Keratinocyte (primary cell): ENCODE data around the gene NFATC2. TPM values are rescaled to one million over a fixed set of nuclear protein-coding genes. Genes with fewer than 3 reads are reported as not detected.

ENCODE experiments used
- DNase-seq: peaks from one replicate; pipeline ENCODE4 v3.0.0-alpha.2; 2011; ENCODE audit warnings: low read depth, missing footprints, low spot score
- FAIRE-seq: peaks from 2 replicates; lab custom pipeline; 2011; peaks lifted over from hg19 to GRCh38; lab: Jason Lieb, UNC
- H2AFZ ChIP-seq: 2 replicates; pipeline ENCODE4 v1.6.0; 2012; ENCODE audit warnings: low read length, control low read depth, inconsistent platforms; ENCODE audit not compliant: control insufficient read depth
- H3K27ac ChIP-seq: 2 replicates; pipeline ENCODE4 v1.5.1; 2011; ENCODE audit warnings: low read length; ENCODE audit not compliant: control insufficient read depth, insufficient read depth
- H3K27me3 ChIP-seq: 3 replicates; pipeline ENCODE4 v1.6.0; 2011; ENCODE audit warnings: low read length; ENCODE audit not compliant: control insufficient read depth, insufficient read depth; ENCODE audit errors: extremely low read depth
- H3K36me3 ChIP-seq, 2 experiments: 2 replicates in 1 of 2; 3 replicates in 1 of 2; pipeline ENCODE4 v1.5.1; 2011; ENCODE audit warnings: low read length in 2 of 2, mild to moderate bottlenecking in 1 of 2; ENCODE audit not compliant: control insufficient read depth in 2 of 2, insufficient read depth in 2 of 2; ENCODE audit errors: extremely low read depth in 1 of 2
- H3K4me1 ChIP-seq: 3 replicates; pipeline ENCODE4 v1.5.1; 2011; ENCODE audit warnings: low read length; ENCODE audit not compliant: control insufficient read depth, insufficient read depth; ENCODE audit errors: extremely low read depth
- H3K4me2 ChIP-seq: 3 replicates; pipeline ENCODE4 v1.6.0; 2011; ENCODE audit warnings: low read depth, low read length; ENCODE audit not compliant: control insufficient read depth, insufficient read depth; ENCODE audit errors: extremely low read depth
- H3K4me3 ChIP-seq, 3 experiments: fragments of 200-600 bp in 1 of 3; sonication (generic) in 1 of 3; 2 replicates in 2 of 3; 3 replicates in 1 of 3; pipeline ENCODE4 v1.5.1; 2011 to 2016; ENCODE audit warnings: low read length in 3 of 3, mild to moderate bottlenecking in 3 of 3, control low read depth in 2 of 3, inconsistent platforms in 1 of 3, low read depth in 1 of 3, mixed read lengths in 1 of 3, mixed run types in 1 of 3, moderate library complexity in 1 of 3; ENCODE audit not compliant: control insufficient read depth in 2 of 3, insufficient read depth in 2 of 3; ENCODE audit errors: extremely low read depth in 1 of 3
- H3K79me2 ChIP-seq: 2 replicates; pipeline ENCODE4 v1.6.0; 2012; ENCODE audit warnings: low read length; ENCODE audit not compliant: control insufficient read depth, insufficient read depth
- H3K9ac ChIP-seq: 3 replicates; pipeline ENCODE4 v1.6.0; 2011; ENCODE audit warnings: low read length; ENCODE audit not compliant: control insufficient read depth, insufficient read depth; ENCODE audit errors: extremely low read depth
- H3K9me1 ChIP-seq: 3 replicates; pipeline ENCODE4 v1.6.0; 2011; ENCODE audit warnings: low read length; ENCODE audit not compliant: control insufficient read depth, insufficient read depth; ENCODE audit errors: extremely low read depth
- H3K9me3 ChIP-seq: 2 replicates; pipeline ENCODE4 v1.5.1; 2012; ENCODE audit warnings: low read depth, low read length; ENCODE audit not compliant: control insufficient read depth
- H4K20me1 ChIP-seq: 3 replicates; pipeline ENCODE4 v1.6.0; 2011; ENCODE audit warnings: low read length; ENCODE audit not compliant: control insufficient read depth, insufficient read depth; ENCODE audit errors: extremely low read depth
- EZH2 ChIP-seq: IDR thresholded peaks from one replicate; pipeline ENCODE4 v1.6.1; 2012; ENCODE audit warnings: inconsistent platforms, mild to moderate bottlenecking, low read length, moderate library complexity
- dilution Hi-C: fragments of 300-500 bp; cut with MboI; formaldehyde crosslinking; loops from one replicate; pipeline ENCODE4 v1.7.0; 2020; ENCODE audit warnings: low sequenced_read_pairs; ENCODE audit not compliant: extremely low pct_ligation_motif_present
- polyA plus RNA-seq, 5 experiments: library from polyadenylated mRNA; depleted of rRNA in 3 of 5; stranded (reverse) in 3 of 5; stranded (forward) in 1 of 5; unstranded in 1 of 5; fragments of >200 nt; gene quantifications; 1 replicate in 1 of 5; 2 replicates in 3 of 5; 3 replicates in 1 of 5; pipeline versions ENCODE4 v1.2.1 to v1.2.3, GENCODE V29; 2011 to 2012; ENCODE audit warnings: missing spikeins in 2 of 5, low read depth in 1 of 5, low replicate concordance in 1 of 5
- TF ChIP-seq, protein P1 (sequence below), 3 experiments: IDR thresholded peaks in 1 of 3; conservative IDR thresholded peaks in 1 of 3; optimal IDR thresholded peaks in 1 of 3; 2 replicates in 2 of 3; 3 replicates in 1 of 3; pipeline versions ENCODE3 to v1.5.1; 2011; ENCODE audit warnings: low read length in 3 of 3, mild to moderate bottlenecking in 3 of 3, moderate library complexity in 2 of 3, control low read depth in 1 of 3, inconsistent platforms in 1 of 3; ENCODE audit not compliant: insufficient read depth in 2 of 3; ENCODE audit errors: extremely low read depth in 1 of 3

NFATC2 gene
- polyA plus RNA-seq, 1 donor (not counting 4 experiments of a cell fraction or from before 2014, with no cell fraction given): 0.05 TPM

- Histone ChIP-seq H3K9ac (no peak overlapping the region), H2AFZ (no peak overlapping the region), H3K9me1 (no peaks in the 10 kb centered on the region), H3K27ac (no peak overlapping the region), H3K4me3 (no peak overlapping the region), H4K20me1 (no peaks in the 10 kb centered on the region), H3K4me1 (no peaks in the 10 kb centered on the region), H3K27me3 (no peaks in the 10 kb centered on the region), H3K9me3 (no peaks in the 10 kb centered on the region), H3K79me2 (no peaks in the 10 kb centered on the region), H3K36me3 (no peaks in the 10 kb centered on the region), H3K4me2 (no peak overlapping the region)
- no peak for DNase-seq
- TF ChIP-seq, protein P1, sequence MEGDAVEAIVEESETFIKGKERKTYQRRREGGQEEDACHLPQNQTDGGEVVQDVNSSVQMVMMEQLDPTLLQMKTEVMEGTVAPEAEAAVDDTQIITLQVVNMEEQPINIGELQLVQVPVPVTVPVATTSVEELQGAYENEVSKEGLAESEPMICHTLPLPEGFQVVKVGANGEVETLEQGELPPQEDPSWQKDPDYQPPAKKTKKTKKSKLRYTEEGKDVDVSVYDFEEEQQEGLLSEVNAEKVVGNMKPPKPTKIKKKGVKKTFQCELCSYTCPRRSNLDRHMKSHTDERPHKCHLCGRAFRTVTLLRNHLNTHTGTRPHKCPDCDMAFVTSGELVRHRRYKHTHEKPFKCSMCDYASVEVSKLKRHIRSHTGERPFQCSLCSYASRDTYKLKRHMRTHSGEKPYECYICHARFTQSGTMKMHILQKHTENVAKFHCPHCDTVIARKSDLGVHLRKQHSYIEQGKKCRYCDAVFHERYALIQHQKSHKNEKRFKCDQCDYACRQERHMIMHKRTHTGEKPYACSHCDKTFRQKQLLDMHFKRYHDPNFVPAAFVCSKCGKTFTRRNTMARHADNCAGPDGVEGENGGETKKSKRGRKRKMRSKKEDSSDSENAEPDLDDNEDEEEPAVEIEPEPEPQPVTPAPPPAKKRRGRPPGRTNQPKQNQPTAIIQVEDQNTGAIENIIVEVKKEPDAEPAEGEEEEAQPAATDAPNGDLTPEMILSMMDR (optimal IDR thresholded peaks at IDR 0.05 in 1 of 3, IDR thresholded peaks at IDR 0.05 in 1 of 3, conservative IDR thresholded peaks at IDR 0.05 in 1 of 3; ENCODE audit: extremely low read depth in 1 of 3, insufficient read depth in 2 of 3, low read length in 3 of 3): no peak
- no peak for TF ChIP-seq EZH2
- dilution Hi-C loops: no loop called here
- FAIRE-seq: no peak
Observed at GRCh38 chr20:51352791-51353190, 189.7 kb downstream of the NFATC2 start.

DNA sequence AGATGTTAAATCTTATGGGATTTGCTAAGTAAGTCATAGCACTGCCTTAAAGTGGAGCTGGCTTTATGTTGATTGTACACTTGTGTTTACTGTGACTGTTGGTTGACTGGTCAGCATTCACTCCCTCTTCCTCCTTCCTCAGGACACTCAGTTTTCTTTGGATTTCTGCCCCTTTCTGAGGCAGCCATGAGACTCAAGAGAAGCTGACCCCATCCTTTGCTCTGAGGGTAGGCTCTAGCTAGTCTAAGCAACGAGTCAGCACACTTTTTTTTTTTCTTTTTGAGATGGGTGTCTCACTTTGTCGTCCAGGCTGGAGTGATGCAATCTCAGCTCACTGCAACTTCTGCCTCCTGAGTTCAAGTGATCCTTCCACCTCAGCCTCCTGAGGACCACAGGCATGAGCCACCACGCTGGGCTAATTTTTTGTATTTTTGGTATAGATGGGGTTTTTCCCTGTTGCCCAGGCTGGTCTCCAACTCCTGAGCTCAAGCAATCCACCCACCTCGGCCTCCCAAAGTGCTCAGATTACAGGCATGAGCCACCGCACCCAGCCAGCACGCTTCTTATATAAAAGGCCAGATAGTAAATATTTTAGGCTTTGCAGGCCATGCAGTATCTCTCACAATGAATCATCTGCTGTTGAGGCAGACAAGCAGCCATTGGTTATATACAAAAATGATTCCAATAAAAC is 191.4 kb downstream of the NFATC2 start:
- Histone ChIP-seq H3K9ac (no peak overlapping the region), H2AFZ (no peak overlapping the region), H3K9me3 (no peaks in the 10 kb centered on the region), H3K4me3 (no peak overlapping the region), H3K27me3 (no peaks in the 10 kb centered on the region), H3K4me2 (no peak overlapping the region), H3K79me2 (no peaks in the 10 kb centered on the region), H3K36me3 (no peaks in the 10 kb centered on the region), H3K27ac (no peak overlapping the region), H3K4me1 (peaks cover 4% of the 10 kb centered on the region), H3K9me1 (no peaks in the 10 kb centered on the region), H4K20me1 (no peaks in the 10 kb centered on the region)
- dilution Hi-C loops: no loop called here
- no peak for FAIRE-seq
- no peak for DNase-seq
- no peak for TF ChIP-seq EZH2
- TF ChIP-seq, protein P1 (optimal IDR thresholded peaks at IDR 0.05 in 1 of 3, IDR thresholded peaks at IDR 0.05 in 1 of 3, conservative IDR thresholded peaks at IDR 0.05 in 1 of 3; ENCODE audit: extremely low read depth in 1 of 3, insufficient read depth in 2 of 3, low read length in 3 of 3): no peak
